Germinal center (tissue), 1 donor: Measurements from ENCODE around the gene MRPL30.
"Not testable (repeated sequence)": the region's sequence is repeated elsewhere in the genome, so short reads cannot be mapped to it uniquely, and the experiment has no call there.

Source experiments
- DNase-seq: peaks from one replicate; pipeline ENCODE4 v3.0.0; 2012; ENCODE audit warnings: mixed read lengths, low spot score

The MRPL30 gene

GRCh38 chr2:99184811-99185210 lies 3.8 kb downstream of the MRPL30 start:
- DNase-seq, result no peak

DNA sequence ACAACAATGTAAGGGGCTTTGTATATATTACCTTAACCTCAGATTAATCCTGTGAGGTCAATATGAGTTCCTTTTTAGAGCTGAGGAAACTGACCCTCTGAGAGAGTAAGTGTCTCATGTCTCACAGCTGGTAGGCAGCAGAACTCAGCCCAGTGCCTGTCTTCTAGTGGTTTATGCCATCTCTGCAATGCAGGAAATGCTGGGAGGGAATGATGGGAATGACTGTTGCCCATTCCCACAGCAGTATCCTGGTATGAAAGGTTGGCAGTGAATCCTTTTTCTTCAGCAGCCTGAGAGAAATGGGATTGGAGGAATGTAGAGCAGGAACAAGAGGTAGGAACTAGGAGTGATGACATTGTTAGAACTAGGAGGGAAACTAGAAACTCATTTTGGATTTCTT lies 6.0 kb downstream of the MRPL30 start:
- DNase-seq, result no peak

GRCh38 chr2:99188357-99188756 lies 7.4 kb downstream of the MRPL30 start:
- DNase-seq, result no peak

GRCh38 chr2:99190548-99190947 lies 9.6 kb downstream of the MRPL30 start:
- no peak for DNase-seq

GRCh38 chr2:99192364-99192763 lies 11.4 kb downstream of the MRPL30 start:
- not testable (repeated sequence) for DNase-seq

DNA sequence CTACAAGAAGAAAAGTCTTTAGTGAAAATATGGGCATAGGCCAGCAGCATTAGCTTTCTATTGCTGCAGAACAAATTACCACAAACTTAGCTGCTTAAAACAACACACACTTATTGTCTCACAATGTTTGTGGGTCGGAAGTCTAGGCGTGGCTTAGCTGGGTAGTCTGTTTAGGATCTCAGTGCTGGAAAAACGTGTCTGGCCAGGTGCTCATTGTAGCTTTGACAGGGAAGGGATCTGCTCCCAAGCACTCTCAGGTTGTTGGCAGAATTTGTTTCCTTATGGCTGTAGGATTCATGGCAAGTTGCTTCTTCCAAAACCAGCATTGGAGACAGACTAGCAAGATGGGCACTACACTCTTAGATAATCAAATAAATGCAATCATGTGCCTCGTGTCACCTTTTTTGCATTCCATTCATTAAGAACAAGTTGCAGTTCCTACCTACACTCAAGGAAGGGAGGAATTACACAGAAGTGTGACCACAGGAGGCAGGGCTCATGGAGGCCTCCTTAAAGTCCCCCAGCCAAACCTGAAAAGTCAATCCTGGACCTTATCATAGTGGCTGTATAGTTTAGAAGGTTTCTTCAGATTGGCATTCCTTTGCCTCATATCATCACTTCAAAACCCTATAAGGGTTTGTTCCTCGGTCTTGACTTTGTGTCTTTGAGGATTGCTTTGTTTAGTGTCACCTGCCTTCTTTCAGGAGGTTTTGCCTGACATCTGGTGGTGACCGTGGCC lies 17.3 kb downstream of the MRPL30 start:
- no peak for DNase-seq

DNA sequence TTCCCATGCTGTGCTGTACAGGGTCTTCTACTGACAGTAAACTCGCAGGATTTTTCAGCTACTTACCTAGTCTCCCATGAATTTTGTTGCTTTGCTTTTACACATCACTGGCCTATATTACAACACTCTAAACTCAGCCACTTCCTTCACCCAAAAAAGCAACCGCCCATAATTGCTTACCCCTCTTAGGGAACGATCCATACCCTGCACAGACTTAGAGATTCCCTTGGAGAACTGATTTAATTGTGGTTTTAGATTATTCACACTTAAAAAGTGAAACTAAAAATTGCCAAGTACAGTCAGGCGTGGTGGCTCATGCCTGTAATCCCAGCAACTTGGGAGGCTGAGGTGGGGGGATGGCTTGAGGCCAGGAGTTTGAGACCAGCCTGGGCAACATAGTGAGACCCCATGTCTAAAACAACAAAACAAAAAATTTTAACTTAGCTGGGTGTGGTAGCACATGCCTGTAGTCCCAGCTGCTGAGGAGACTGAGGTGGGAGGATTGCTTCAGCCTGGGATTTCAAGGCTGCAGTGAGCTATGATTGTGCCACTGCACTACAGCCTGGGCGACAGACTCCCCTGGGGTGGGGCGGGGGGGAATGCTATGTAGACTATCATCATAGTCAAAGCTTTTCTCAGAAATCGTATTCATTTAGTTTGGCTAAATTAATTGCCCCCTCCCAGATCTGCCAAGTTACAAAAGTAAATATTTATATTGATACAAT lies 19.3 kb downstream of the MRPL30 start:
- DNase-seq, result no peak

GRCh38 chr2:99201959-99202678 lies 21.1 kb downstream of the MRPL30 start:
- DNase-seq, result no peak

DNA sequence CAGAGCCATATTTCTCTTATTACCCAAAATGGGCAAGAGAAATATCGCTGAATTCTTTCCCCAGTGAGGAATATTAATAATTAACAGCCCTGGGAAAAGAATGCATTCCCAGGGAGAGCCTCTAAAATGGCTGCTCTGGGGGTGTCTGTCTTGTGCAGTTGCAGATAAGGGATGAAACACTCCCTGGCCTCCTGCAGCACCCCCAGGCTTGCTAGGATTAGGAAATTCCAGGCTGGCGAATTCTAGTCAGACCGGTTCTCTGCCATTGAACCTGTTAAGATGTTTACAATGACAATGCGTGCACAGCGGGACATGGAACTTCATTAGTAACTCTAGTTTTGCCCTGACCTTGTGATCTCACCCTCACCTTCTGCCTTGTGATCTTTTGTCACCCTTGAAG lies 24.5 kb downstream of the MRPL30 start:
- no peak for DNase-seq

DNA sequence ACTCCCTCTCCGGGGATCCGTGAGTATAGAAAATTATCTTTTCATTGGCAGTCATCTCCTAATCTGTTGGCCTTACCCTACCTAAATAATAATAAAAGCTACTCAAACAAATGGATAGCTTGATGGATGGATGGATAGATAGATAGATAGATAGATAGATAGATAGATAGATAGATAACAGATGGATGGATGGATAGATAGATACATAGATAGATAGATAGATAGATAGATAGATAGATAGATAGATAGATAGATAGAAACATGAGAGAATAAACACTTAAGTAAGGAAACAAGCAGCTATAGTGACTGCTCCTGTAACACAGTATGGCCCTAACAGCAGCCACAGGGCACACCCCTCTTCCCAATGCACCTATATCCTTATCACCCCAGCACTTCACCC lies 35.1 kb downstream of the MRPL30 start:
- DNase-seq, result no peak

GRCh38 chr2:99217929-99218501 lies 37.0 kb downstream of the MRPL30 start:
- no peak for DNase-seq

DNA sequence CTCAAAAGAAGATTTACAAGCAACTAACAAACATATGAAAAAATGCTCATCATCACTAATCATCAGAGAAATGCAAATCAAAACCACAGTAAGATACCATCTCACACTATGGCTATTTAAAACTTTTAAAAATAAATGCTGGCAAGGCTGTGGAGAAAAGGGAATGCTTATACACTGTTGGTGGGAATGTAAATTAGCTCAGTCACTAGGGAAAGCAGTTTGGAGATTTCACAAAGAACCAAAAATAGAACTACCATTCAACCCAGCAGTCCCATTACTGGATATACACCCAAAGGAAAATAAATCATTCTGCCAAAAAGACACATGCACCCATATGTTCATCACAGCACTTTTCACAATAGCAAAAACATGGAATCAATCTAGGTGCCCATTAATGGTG lies 52.2 kb downstream of the MRPL30 start:
- not testable (repeated sequence) for DNase-seq

DNA sequence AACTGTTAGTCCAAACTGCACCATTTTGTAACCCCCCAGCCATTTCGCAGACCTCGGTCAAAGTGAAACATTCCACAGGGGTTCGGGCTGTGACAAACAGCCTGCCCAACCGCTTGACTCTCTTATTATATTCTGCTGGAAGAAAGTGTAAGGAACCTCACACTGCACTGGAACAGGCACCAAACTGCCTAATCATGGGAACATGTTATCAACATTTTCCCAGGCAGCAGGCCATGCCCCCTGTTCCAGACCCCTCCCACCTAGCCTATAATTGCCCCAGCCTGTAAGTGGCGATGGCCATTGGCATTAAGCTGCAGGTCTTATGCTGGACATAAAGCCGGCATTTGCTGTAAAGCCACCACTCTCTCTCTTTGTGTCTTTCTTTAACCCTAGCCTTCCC lies 57.6 kb downstream of the MRPL30 start:
- no peak for DNase-seq

DNA sequence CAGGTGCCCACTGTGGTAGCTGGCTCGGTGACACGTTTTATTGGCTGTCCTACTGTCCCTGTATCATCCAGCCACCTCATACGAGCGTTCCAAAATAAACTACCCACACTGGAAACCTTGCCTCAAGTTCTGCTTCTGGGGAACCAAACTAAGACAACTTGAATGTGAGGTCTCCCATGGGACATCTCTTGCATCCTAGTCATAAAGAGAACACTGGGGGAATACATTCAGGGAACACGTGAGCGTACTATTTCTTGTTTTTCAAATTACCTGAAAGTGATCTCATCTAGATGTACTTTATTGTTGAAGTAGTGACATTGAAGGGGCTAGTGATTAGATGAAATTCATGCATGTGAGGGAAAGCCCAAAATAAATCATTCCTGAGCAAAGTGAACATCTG lies 59.4 kb downstream of the MRPL30 start:
- no peak for DNase-seq

GRCh38 chr2:99242151-99242550 lies 61.2 kb downstream of the MRPL30 start:
- no peak for DNase-seq
